GM21529 (cell line): Measurements from ENCODE around the gene PDGFRA.
"Not testable (repeated sequence)": the region's sequence is repeated elsewhere in the genome, so short reads cannot be mapped to it uniquely, and the experiment has no call there.

Source experiments
- ATAC-seq: cut with Tn5 transposase; IDR thresholded peaks from one replicate; pipeline ENCODE4 v1.9.1; 2021; ENCODE audit not compliant: unreplicated experiment

PDGFRA gene

DNA sequence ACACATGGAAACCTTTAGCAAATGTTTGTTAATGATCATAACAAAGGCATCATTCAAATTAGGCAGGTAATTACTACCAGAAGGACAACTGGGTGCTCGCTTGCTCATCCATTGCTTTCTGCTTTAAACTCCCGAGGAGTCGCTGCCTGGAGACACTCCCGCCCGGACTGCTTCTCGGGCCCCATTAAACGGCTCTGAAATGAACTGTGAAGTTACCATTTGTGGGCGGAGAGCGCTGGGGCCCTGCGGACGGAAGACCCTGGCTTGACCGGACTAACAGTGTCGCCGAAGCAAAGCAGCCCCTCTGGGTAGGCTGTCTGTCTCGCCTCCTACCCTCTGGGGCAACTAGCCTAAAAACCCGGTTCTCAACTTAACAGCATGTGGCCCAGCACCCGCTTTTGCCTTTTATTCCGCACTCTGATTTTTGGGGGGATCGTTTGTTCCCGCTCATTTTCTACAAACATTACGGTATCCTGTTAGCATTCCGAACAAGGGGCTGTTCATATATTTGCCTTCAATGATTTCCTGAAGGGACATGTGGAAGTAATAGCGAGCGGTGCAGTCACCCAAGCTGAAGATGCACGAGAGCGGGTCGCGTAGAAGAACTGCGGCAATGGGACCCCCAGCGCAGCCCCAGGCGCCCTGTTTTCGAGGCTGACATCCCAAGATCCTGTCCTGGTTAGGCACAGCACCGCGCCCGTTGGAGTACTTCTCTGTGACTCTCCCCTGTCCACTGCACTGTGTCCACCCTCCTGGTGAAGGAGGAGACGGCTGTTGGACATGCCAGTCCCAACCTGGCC lies 1.6 kb upstream of the PDGFRA start:
- no peak for ATAC-seq

DNA sequence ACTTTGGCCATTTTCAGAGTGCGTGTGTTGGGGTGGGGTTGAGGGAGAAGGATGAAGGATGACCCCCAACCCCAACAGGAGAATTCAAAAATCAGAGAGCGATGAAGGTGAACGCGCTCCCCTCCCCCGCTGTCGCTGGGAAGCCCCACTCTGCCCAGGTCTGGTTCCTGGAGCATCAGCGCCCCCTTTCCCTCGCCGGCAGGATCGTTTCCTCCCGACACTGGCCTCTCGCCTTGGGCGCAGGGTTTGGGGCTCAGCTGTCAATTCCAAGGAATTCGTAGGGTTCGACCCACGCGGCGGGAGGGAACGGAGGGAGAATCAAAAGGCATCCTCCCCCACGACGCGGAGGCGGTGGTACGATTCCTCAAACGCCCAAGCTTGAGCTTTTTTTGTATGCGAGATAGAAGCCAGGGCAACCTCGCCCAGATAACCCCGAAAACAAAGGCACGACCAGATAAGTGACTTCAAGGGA lies 1.0 kb upstream of the PDGFRA start:
- no peak for ATAC-seq

DNA sequence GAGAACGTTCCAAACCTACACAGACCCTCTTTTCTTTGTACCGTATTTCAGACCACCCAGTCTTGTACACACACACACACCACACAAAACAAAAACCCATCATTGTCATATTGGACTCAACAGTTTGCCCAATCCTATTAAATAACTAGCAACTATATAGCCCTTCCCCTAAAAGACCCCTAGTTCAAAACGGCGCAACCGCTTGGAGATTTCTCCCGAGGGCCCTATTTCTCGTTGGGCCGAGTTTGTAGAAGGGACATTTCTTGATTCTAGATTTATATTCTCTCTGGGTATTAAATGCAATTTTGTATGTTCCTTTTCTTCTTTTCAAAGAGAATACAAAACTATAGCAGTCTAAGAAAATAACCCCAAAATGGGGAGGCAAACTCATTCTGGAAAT lies 547 bp upstream of the PDGFRA start:
- ATAC-seq: no peak

DNA sequence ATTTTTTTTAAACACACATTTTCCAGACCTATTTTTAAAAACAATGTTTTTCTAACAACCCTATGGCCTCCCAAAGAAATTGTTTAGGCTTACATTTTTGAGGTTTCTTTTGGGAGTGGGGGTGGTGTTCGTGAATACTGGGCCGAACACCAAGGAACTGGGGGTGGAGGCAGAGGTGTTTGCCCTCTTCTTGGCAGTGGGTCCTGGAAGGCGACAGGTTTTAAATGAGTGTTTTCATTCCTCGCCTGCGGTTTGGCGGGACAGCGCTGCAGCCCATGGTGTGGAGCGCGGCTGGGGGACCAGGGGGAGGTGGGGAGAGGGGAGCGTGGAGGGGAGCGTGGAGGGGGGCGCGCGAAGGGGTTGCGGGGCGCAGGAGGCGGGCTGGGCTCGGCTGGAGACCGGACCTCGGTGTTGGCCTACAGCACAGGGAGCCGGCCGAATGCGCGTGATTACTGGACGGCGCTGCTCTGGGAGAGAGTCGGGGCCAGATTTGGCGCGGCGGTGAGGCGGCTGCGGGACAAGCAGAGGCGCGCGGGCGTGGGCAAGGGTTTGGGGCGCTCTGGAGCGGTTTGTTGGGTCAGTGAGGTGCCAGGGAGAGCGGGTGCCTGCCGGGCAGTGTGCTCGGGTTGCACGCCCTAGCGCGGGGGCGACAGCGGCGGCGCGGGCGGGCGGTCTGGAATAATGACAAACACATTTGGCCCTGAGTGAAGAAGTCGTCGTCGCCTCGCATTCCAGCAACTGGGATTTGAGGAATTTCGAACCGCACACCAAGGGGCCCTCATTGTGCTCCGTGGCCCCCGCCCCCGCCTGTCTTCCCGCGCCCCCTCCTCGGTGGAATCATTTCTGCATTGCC lies 764 bp downstream of the PDGFRA start:
- no peak for ATAC-seq

DNA sequence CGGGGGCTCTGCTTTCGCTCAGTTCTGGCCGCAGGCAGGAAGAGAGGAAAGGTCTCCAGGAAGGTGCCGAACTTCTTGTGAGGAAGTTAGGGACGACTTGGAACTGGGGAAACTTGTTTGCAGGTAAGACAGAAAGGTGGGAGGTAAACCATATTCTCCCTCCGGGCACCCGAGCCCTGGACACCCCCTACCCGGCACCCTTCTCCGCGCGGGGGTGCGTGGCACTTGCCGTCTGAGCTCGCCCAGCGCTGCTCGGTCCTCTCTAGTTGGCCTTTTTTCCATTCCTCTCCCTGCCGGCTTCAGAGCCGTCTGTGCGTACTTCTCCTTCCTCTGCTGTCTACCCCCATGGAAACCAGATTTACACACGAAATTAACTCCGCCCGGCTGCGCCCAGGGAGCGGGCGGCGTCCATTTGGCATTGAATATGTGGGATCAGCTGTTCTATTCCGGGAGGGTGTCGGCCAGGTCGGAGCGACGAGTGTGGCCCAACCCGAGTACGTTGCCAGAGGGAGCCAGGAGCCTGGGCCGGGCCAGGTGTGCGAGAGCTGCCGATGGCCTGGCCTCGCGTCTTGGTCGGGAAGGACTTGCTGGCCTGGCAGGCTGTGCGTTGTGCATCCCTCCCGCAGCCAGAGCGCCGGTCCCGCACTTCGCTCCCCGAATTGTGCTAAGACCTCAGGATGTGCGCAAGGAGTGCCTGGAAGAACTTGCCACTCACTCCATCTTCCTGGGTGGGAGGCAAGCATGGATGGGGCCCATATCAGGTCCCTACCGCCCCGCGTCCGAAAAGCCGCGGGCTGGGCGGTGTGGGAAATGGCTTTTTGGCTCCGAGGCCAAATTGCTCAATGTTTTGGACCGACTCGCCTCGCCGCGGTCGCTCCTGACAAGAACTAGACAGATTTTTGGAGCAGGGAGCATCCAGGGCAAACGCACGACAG lies 1.7 kb downstream of the PDGFRA start:
- no peak for ATAC-seq

DNA sequence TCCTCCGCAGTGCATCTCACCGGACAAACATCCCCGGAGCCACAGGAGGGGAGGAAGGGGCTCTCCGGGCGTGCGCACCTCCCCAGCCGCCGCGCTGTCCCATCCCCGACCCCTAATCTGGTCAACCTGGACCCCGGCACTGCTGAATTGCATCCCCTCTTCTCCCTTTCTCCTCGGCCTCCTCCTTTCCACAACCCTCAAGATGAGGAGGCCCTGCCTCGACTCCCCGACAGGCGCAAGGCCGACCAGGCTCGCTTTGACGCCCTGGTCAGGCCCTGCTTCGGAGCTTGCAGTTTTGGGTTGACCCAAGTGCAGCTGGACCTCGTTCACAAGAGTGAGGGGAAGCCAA lies 2.3 kb downstream of the PDGFRA start:
- no peak for ATAC-seq

DNA sequence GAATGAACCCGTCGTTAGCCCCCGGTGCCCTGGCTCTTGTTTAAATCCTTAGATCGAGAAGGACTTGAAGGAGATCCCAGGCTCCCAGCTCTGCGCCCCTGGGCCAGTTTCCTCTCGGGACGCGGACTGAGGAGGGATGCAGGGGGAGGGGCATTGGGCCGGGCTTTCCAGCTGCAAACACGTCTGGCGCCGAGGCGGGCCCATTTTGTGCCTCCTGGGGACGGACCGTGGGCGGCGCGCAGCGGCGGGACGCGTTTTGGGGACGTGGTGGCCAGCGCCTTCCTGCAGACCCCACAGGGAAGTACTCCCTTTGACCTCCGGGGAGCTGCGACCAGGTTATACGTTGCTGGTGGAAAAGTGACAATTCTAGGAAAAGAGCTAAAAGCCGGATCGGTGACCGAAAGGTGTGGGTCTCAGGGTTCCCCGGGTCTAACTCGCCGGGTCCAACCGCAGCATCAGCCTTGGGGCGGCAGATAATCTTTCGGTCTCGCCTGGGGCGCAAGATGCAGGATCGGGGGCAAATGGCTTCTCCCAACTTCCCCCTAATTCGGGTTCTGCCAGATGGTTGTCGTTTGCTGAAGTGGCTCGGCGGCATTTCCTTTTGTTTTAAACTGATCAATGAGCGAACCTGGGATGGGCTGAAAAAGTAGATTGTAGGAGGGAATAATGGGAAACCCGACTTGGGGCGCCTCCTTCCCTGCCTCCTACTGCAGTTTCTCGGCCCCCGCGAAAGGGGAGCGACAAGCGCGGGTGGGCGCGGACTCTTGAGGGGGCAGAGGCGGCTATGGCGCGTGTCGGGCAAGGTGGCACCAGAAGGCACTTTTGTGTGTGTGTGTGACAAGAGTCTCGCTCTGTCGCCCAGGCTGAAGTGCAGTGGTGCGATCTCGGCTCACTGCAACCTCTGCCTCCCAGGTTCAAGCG lies 2.9 kb downstream of the PDGFRA start:
- ATAC-seq: no peak

DNA sequence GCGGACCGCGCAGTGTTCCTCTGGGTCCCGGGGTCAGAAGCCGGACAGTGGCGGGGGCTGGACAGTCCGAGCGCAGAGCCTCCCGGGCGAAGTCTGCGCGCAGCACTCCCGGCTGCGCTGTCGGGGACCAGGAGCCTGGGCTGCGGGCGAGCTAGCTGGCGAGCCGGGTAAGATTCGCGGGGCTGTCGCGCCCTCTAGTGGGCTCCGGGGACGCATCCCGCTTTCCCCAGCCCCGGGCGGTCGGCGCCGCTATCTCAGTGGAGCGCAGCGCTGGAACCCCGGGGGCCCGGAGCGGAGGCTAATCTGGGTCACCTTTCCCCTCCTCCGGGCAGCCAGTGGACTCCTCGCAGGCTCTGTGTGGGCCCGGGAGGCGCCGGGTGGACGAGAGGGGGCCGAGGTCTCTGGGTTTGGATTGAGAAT lies 4.2 kb downstream of the PDGFRA start:
- ATAC-seq: peak; percentile 87

DNA sequence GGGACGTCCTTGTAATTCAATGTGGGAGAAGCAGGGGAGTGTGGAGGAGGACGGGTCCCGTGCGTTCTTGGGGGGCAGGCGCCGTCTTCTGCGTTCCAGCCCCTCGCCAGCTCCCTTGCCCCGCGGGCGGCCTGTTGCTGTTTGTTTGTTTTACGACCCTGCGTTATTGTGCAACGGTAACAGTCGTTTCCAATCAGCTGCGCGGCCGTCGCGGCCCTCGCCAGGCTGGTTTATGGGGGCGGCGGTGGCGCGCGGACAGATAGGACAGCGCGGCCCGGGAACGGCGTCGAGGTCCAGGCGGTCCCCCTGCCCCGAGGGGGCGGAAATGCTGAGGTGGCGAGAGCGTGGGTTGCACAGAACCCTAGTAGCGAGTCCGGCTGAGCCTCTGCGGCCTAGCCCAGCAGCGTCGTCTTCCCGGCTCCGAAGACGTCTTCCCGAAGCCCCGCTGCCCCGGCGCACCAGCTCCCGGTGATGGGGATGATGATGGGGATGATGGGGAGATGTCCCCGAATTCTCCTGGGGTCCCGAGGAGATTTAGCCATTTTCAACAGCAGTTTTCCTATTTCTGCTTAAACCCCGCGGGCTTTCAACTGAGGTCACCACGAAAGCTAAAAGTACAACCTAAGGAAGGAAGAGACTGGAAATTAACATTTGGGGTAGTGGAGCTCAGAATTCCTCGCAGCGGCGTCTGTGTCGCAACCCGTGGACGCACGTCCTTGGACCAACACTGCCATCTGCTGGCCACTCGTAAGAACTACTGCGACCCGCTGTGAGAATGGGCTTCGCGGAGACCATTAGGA lies 4.8 kb downstream of the PDGFRA start:
- peak; percentile 57 for ATAC-seq

DNA sequence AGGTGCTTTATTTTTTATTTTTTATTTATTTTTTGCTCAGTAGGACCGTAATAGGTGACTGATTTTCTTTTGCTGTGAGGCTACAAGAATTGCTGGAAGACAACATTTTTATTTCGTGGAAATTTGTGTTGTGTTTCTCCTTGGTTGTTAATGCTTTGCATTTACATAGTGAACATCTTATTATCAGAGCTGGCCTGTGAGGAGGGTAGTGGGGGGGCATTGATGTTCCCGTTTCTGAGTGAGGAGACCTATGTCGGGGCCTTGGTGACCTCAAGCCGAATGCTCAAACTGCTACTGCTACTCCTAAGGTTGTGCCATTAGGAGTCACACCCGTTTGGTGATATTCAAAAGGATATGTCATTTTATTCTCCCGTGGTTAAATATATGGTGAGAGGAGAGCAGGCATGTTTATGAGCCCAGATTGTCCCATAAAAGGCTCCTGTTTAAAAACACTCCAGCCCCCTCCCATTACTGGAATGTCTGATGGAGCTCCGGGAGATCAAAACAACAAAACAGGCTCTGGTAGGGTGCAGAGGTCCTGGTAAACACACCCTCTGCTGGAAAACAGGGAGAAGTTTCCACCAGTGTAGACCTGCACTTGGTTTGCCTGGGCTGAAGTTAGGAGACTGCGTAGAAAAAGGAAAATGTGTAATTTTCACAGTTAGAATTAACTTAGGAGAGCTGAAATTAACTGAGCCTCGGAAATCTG lies 5.6 kb downstream of the PDGFRA start:
- ATAC-seq: no peak

DNA sequence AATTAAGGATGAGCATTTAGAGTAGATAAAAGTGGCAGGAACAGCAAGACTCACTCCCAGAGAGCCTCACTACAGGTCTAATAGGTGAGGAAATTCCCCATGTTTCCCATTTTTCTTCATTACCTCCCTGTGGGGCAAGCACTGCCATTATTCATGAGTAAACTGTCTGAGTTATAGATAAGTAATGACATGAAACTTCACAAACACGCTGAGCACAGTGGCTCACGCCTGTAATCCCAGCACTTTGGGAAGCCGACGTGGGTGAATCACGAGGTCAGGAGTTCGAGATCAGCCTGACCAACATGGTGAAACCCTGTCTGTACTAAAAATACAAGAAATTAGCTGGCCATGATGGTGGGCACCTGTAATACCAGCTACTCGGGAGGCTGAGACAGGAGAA lies 7.2 kb downstream of the PDGFRA start:
- not testable (repeated sequence) for ATAC-seq

DNA sequence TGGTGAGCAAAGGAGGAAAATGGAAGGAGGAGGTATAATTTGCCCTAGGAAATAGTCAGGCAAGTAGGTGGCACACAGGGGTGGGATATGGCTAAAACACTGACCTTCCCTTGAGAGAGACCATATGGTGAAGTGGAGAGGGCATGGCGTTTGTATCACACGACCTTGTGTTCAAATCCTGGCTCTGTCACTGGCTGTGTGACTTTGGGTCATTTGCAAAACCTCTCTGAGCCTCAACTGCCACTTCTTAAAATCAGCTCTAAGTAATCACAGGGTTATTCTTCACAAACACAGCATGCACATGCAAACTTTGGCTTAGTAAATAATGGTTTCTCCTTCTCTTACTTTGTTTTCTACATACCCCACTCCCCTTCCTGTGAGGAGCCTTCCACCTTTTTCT lies 8.7 kb downstream of the PDGFRA start:
- ATAC-seq: no peak

DNA sequence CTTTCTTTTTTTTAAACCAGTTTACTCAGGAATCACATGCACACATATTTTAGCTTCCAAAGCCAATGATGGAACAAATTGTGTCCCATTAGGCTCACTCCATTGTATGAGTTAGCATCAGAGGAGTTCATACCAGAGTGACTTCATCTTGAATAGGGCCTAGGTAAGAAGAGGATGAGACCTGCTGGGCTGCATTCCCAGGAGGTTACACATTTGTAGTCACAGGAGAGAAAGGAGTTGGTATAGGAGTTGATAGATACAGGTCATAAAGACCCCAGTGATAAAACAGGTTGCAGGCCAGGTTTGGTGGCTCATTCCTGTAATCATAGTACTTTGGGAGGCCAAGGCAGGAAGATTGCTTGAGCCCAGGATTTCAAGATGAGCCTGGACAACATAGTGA lies 9.3 kb downstream of the PDGFRA start:
- no peak for ATAC-seq

DNA sequence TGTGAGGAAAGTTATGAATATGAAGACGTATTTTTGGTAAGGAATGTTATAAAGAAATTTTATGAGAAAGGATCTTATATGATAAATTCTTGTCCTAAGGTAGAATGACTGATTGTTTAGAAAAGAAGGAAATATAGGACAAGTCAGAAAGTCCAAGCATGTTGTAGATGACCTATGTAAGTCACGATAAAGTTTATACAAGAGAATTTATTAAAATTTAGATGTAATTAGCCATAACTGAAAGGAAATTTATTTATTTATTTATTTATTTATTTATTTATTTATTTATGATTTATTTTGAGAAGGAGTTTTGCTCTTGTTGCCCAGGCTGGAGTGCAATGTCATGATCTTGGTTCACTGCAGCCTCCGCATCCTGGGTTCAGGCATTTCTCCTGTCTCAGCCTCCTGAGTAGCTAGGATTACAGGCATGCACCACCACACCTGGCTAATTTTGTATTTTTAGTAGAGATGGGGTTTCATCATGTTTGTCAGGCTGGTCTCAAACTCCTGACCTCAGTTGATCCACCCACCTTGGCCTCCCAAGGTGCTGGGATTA lies 12.3 kb downstream of the PDGFRA start:
- not testable (repeated sequence) for ATAC-seq

DNA sequence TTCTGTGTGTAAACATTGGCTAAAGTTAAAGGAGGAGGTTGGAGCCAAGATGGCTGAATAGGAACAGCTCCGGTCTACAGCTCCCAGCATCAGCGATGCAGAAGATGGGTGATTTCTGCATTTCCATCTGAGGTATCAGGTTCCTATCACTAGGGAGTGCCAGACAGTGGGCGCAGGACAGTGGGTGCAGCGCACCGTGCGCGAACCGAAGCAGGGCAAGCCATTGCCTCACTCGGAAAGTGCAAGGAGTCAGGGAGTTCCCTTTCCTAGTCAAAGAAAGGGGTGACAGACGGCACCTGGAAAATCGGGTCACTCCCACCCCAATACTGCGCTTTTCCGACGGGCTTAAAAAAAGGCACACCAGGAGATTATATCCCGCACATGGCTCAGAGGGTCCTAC lies 14.4 kb downstream of the PDGFRA start:
- not testable (repeated sequence) for ATAC-seq

DNA sequence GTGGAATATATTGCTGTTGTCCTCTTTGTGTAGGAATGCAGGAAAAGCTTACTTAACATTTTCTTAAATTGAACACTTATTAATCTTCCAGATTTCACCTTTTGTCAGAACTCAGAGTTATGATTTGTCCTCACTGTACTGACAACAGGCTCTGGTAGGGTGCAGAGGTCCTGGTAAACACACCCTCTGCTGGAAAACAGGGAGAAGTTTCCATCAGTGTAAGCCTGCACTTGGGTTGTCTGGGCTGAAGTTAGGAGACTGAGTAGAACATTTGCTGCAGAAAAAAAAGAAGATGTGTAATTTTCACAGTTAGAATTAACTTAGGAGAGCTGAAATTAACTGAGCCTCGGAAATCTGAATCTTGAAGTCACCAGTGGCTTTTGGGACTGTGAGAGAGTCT lies 23.2 kb downstream of the PDGFRA start:
- ATAC-seq: not testable (repeated sequence)

DNA sequence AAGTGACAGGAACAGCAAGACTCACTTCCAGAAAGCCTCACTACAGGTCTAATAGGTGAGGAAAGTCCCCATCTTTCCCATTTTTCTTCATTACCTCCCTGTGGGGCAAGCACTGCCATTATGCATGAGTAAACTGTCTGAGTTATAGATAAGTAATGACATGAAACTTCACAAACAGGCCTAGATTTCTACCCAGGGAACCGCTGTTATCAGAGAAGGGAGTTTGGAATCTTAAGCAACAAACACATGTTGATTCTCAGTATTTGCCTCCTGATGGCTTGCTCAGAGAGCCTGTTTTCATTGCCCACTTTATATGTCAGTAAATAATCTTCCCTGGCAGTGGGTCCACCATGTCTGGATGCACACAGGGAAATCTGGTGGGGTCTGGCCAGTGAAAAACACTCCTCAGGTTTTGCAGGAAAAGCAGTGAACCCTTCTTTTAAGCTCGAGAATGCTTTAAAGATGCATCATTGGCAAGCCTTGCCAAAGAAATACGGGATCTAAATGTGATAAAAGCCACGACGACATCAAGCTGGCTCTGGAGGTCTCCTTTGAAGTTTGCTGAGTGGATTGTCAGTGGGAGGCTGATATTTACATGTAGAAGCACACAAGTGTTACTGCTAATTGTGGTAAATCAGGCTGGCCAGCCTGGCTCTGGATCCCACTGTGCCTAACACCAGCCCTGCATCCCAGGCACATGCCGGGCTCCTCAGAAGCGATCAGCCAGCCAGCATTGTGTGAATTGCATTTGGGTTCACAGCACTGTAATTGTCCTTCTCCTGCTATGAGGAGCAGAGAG lies 25.2 kb downstream of the PDGFRA start:
- no peak for ATAC-seq

DNA sequence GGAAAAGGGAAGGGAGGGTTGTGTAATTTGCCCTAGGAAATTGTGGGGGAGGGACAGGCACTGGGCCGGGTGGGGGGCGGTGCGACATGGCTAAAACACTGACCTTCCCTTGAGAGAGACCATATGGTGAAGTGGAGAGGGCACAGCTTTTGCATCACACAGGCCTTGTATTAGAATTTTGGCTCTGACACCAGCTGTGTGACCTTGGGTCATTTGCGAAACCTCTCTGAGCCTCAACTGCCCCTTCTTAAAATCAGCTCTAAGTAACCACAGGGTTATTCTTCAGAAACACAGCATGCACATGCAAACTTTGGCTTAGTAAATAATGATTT lies 25.8 kb downstream of the PDGFRA start:
- no peak for ATAC-seq
